H1 (cell line): ENCODE data around the gene ZNF785. TPM values are rescaled to one million over a fixed set of nuclear protein-coding genes. Genes with fewer than 3 reads are reported as not detected.
A peak's percentile ranks its signal among the peaks of the same experiment; 100 is the strongest.

Source experiments
- CBX5 ChIP-seq: fragments of 300-800, 300-1000 bp; sonication (generic); IDR thresholded peaks from 2 replicates; pipeline ENCODE4 v1.7.1; 2016; ENCODE audit warnings: antibody characterized with exemption, low read length, low read depth
- CBX8 ChIP-seq: fragments of 300-800, 300-1000 bp; sonication (generic); IDR thresholded peaks from 2 replicates; pipeline ENCODE4 v1.7.1; 2016; ENCODE audit warnings: low read depth, low read length, borderline replicate concordance
- CREB1 ChIP-seq: IDR thresholded peaks from 2 replicates; pipeline ENCODE4 v1.6.1; 2012; ENCODE audit warnings: inconsistent platforms
- EGR1 ChIP-seq: IDR thresholded peaks from 2 replicates; pipeline ENCODE4 v1.6.1; 2011; ENCODE audit warnings: low read depth, low read length, borderline replicate concordance
- GABPA ChIP-seq: IDR thresholded peaks from 2 replicates; pipeline ENCODE4 v1.6.1; 2011; ENCODE audit warnings: mild to moderate bottlenecking, low read length, moderate library complexity, borderline replicate concordance; ENCODE audit not compliant: insufficient read depth
- GTF2F1 ChIP-seq: IDR thresholded peaks from 2 replicates; pipeline ENCODE4 v1.6.1; 2012; ENCODE audit warnings: low read depth, low read length, improper control_type of control experiment, borderline replicate concordance
- KDM4A ChIP-seq: IDR thresholded peaks from one replicate; pipeline ENCODE4 v1.7.1; 2012; ENCODE audit warnings: low read depth, mild to moderate bottlenecking, moderate library complexity, low read length, inconsistent platforms; ENCODE audit not compliant: severe bottlenecking
- KDM5A ChIP-seq: fragments of 200-600 bp; IDR thresholded peaks from 2 replicates; pipeline ENCODE4 v1.7.1; 2012; ENCODE audit warnings: mild to moderate bottlenecking, low read length, inconsistent platforms, mixed read lengths
- MAFK ChIP-seq: IDR thresholded peaks from 2 replicates; pipeline ENCODE4 v1.6.1; 2012; ENCODE audit warnings: low read depth, mild to moderate bottlenecking, improper control_type of control experiment, low read length
- PHF8 ChIP-seq: fragments of 200-600 bp; sonication (generic); conservative IDR thresholded peaks from 2 replicates; pipeline ENCODE4 v1.7.1; 2012; ENCODE audit warnings: low read depth, mild to moderate bottlenecking, inconsistent platforms, low read length, moderate library complexity
- POLR2A ChIP-seq, 2 experiments: IDR thresholded peaks; 1 replicate in 1 of 2; 2 replicates in 1 of 2; pipeline ENCODE4 v1.6.1; 2011; ENCODE audit warnings: low read depth in 2 of 2, low read length in 2 of 2, mild to moderate bottlenecking in 2 of 2; ENCODE audit errors: control extremely low read depth in 1 of 2
- POLR2AphosphoS5 ChIP-seq: IDR thresholded peaks from 2 replicates; pipeline ENCODE4 v1.6.1; 2011; ENCODE audit warnings: low read depth, low read length
- RAD21 ChIP-seq, 2 experiments: IDR thresholded peaks in 1 of 2; conservative IDR thresholded peaks in 1 of 2; 2 replicates each; pipeline ENCODE4 v1.6.1; 2011; ENCODE audit warnings: low read depth in 2 of 2, low read length in 2 of 2, improper control_type of control experiment in 1 of 2, inconsistent platforms in 1 of 2, mild to moderate bottlenecking in 1 of 2, moderate library complexity in 1 of 2
- SP1 ChIP-seq: IDR thresholded peaks from 2 replicates; pipeline ENCODE4 v1.6.1; 2011; ENCODE audit warnings: low read depth, low read length
- TCF12 ChIP-seq: IDR thresholded peaks from 2 replicates; pipeline ENCODE4 v1.6.1; 2011; ENCODE audit warnings: low read depth, mild to moderate bottlenecking, low read length
- polyA plus RNA-seq, 7 experiments: library from polyadenylated mRNA; depleted of rRNA in 3 of 7; stranded (reverse) in 5 of 7; unstranded in 2 of 7; fragments of >200 nt in 5 of 7; fragments of 200-250 nt in 2 of 7; gene quantifications; 1 replicate in 5 of 7; 2 replicates in 1 of 7; 4 replicates in 1 of 7; pipeline versions ENCODE4 v1.2.1 to v1.2.3, GENCODE V29; 2011 to 2013; ENCODE audit warnings: missing spikeins in 2 of 7, mixed read lengths in 2 of 7
- total RNA-seq: library from RNA; stranded (reverse); fragmentation: NEBNext Ultra II Directional; extraction: Animal tissue kit (Norgen Biotek cat#: 25700); gene quantifications from 2 replicates; pipeline ENCODE4 v1.2.1, GENCODE V29; 2021
- TF ChIP-seq, protein P1 (sequence below), 3 experiments: IDR thresholded peaks; 1 replicate in 2 of 3; 2 replicates in 1 of 3; pipeline versions ENCODE4 v1.5.1 to v1.6.1; 2011; ENCODE audit warnings: low read length in 3 of 3, mild to moderate bottlenecking in 3 of 3, inconsistent platforms in 2 of 3, low read depth in 1 of 3, moderate library complexity in 1 of 3; ENCODE audit not compliant: insufficient read depth in 1 of 3; ENCODE audit errors: control extremely low read depth in 1 of 3
- TF ChIP-seq, protein P2 (sequence below): IDR thresholded peaks from 2 replicates; pipeline ENCODE4 v1.6.1; 2012; ENCODE audit warnings: low read length, inconsistent platforms

ZNF785 gene
- total and polyA plus RNA-seq, 2 of the 8 experiments (the other 6 are each of a cell fraction or from before 2014, with no cell fraction given) = 8.6 to 12.9 TPM

DNA sequence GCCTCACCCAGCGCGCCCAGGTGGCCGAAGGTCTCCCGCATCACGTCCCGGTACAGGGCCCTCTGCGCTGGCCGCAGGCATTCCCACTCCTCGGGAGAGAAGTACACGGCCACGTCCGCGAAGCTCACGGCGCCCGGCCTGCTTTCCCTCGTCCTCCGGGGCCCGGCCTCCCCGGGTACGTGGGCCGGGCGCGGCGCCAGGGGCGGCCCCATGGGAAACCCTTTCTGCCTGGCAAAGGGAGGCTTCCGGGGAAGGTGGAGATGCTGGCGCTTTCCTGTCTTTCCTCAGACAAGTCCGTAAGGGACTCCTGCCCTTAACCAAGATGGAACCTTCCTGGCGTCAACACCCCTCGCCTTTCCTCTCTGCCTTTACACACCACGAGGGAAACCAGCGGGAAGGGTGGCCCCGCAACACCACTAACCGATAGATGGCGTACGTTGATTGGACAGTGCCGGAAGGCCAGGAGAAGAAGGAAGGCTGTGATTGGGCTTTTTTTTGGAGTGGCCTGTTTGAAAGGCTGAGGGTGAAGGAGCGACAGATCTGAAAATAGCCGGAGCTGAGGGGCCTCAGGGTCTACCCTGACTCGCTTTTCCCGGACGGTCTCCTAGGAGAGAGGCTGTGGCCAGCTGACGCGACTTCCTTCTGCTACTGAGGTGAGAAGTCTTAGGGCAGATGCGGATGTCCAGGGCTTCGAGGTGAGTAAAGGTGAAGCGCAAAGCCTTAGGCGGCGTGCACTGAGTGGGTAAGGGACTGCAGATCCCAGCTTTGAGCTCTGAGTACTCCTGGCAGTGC is at the start of gene ZNF785 (continued):
- TF ChIP-seq, protein P1, sequence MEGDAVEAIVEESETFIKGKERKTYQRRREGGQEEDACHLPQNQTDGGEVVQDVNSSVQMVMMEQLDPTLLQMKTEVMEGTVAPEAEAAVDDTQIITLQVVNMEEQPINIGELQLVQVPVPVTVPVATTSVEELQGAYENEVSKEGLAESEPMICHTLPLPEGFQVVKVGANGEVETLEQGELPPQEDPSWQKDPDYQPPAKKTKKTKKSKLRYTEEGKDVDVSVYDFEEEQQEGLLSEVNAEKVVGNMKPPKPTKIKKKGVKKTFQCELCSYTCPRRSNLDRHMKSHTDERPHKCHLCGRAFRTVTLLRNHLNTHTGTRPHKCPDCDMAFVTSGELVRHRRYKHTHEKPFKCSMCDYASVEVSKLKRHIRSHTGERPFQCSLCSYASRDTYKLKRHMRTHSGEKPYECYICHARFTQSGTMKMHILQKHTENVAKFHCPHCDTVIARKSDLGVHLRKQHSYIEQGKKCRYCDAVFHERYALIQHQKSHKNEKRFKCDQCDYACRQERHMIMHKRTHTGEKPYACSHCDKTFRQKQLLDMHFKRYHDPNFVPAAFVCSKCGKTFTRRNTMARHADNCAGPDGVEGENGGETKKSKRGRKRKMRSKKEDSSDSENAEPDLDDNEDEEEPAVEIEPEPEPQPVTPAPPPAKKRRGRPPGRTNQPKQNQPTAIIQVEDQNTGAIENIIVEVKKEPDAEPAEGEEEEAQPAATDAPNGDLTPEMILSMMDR (IDR thresholded peaks at IDR 0.05; ENCODE audit: control extremely low read depth in 1 of 3, insufficient read depth in 1 of 3, low read depth in 1 of 3, low read length in 3 of 3) = peak in 2 of 3 experiments; percentile 26 to 29; a peak in 3 of 4 replicates
- TF ChIP-seq KDM5A (0 out of 2 replicates have a peak, but pooled peaks have one; percentile 25), CBX8 (no peak), POLR2AphosphoS5 (peak; percentile 66; the same call in 1 of the 2 replicates), GTF2F1 (no peak), PHF8 (peak; percentile 60), CREB1 (peak; percentile 75), GABPA (no peak), TCF12 (peak; percentile 58; the same call in 1 of the 2 replicates), KDM4A (peak; percentile 85), POLR2A (IDR thresholded peaks at IDR 0.05; ENCODE audit: control extremely low read depth in 1 of 2, low read depth in 2 of 2, low read length in 2 of 2) (peak; percentile 12 to 43; a peak in 2 of 3 replicates), CBX5 (no peak), RAD21 (IDR thresholded peaks at IDR 0.05 in 1 of 2, conservative IDR thresholded peaks at IDR 0.05 in 1 of 2; ENCODE audit: low read depth in 2 of 2, low read length in 2 of 2) (peak; percentile 6 to 20; a peak in 3 of 4 replicates), EGR1 (no peak), SP1 (peak; percentile 97), MAFK (no peak)
- TF ChIP-seq, protein P2, sequence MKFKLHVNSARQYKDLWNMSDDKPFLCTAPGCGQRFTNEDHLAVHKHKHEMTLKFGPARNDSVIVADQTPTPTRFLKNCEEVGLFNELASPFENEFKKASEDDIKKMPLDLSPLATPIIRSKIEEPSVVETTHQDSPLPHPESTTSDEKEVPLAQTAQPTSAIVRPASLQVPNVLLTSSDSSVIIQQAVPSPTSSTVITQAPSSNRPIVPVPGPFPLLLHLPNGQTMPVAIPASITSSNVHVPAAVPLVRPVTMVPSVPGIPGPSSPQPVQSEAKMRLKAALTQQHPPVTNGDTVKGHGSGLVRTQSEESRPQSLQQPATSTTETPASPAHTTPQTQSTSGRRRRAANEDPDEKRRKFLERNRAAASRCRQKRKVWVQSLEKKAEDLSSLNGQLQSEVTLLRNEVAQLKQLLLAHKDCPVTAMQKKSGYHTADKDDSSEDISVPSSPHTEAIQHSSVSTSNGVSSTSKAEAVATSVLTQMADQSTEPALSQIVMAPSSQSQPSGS = peak; percentile 45; the same call in 1 of the 2 replicates
